GM19467 (cell line): Measurements from ENCODE around the gene PCDHA11.
"Not testable (repeated sequence)": the region's sequence is repeated elsewhere in the genome, so short reads cannot be mapped to it uniquely, and the experiment has no call there.

Experiments used
- ATAC-seq: cut with Tn5 transposase; IDR thresholded peaks from one replicate; pipeline ENCODE4 v1.9.1; 2021; ENCODE audit warnings: mild to moderate bottlenecking, moderate library complexity; ENCODE audit not compliant: unreplicated experiment

Gene PCDHA11

GRCh38 chr5:140868721-140869554, at the start of gene PCDHA11:
PCDHA11 (plus strand) TSS chr5:140868957; CDS start chr5:140869104, 147 bp downstream.
- no peak for ATAC-seq

GRCh38 chr5:140821375-140822280, 47.1 kb upstream of the PCDHA11 start, which contains the start of gene PCDHA5:
PCDHA5 (plus strand) TSS chr5:140821613.
- no peak for ATAC-seq

GRCh38 chr5:140822281-140822629, 46.5 kb upstream of the PCDHA11 start:
- no peak for ATAC-seq

- not testable (repeated sequence) for ATAC-seq
Measured at GRCh38 chr5:140822969-140823368, 45.8 kb upstream of the PCDHA11 start.

- no peak for ATAC-seq
Measured at GRCh38 chr5:140823475-140823874, 45.3 kb upstream of the PCDHA11 start.

- ATAC-seq: no peak
Measured at GRCh38 chr5:140827704-140828361, 40.9 kb upstream of the PCDHA11 start, which contains the start of gene PCDHA6. PCDHA6 (plus strand) TSS chr5:140827960; CDS start chr5:140828092, 132 bp downstream.

- no peak for ATAC-seq
Measured at GRCh38 chr5:140828362-140828737, 40.4 kb upstream of the PCDHA11 start.

- not testable (repeated sequence) for ATAC-seq
Measured at GRCh38 chr5:140829511-140830501, 39.0 kb upstream of the PCDHA11 start.

- no peak for ATAC-seq
Measured at GRCh38 chr5:140833993-140834392, 34.8 kb upstream of the PCDHA11 start, which contains the start of gene PCDHA7. PCDHA7 (plus strand) TSS chr5:140834269; CDS start chr5:140834384, 115 bp downstream.

- ATAC-seq: not testable (repeated sequence)
Measured at GRCh38 chr5:140834439-140835008, 34.2 kb upstream of the PCDHA11 start.

- no peak for ATAC-seq
Measured at GRCh38 chr5:140835622-140836510, 32.9 kb upstream of the PCDHA11 start.

GRCh38 chr5:140840978-140841962, 27.5 kb upstream of the PCDHA11 start, which contains the start of gene PCDHA8:
PCDHA8 (plus strand) TSS chr5:140841187; CDS start chr5:140841322, 135 bp downstream.
- no peak for ATAC-seq

- ATAC-seq: no peak
Measured at GRCh38 chr5:140842798-140843733, 25.7 kb upstream of the PCDHA11 start.

- not testable (repeated sequence) for ATAC-seq
Measured at GRCh38 chr5:140848139-140849102, 20.3 kb upstream of the PCDHA11 start, which contains the start of gene PCDHA9. PCDHA9 (plus strand) TSS chr5:140848382; CDS start chr5:140848496, 114 bp downstream.
